ENCODE results near the gene TRPV2. TPM values are rescaled to one million over a fixed set of nuclear protein-coding genes. Genes with fewer than 3 reads are reported as not detected.

Gene TRPV2
- total and polyA plus RNA-seq, 9 of the 15 experiments (the other 6 are each of a cell fraction or from before 2014, with no cell fraction given), result 10.0 to 97.5 (median 30.3) TPM

- TF ChIP-seq AFF4 (CRISPR knock-in tag; IDR thresholded peaks at IDR 0.05), result peak; percentile 65; the same call in 1 of the 2 replicates
- no peak for TF ChIP-seq CEBPZ (IDR thresholded peaks at IDR 0.05; ENCODE audit: borderline replicate concordance, low read depth, low read length)
- no peak for TF ChIP-seq POLR3G (IDR thresholded peaks at IDR 0.05; ENCODE audit: extremely low read depth, insufficient read length, insufficient replicate concordance)
- TF ChIP-seq ZNF347 (CRISPR knock-in tag; IDR thresholded peaks at IDR 0.05; ENCODE audit: low read depth), result no peak
- TF ChIP-seq CBFA2T3 (IDR thresholded peaks at IDR 0.05), result peak; percentile 2; the same call in 1 of the 2 replicates
- TF ChIP-seq RBM22 (IDR thresholded peaks at IDR 0.05; ENCODE audit: low read depth, low read length, poor library complexity, severe bottlenecking), result peak; percentile 93
- TF ChIP-seq NR4A1 (CRISPR knock-in tag; IDR thresholded peaks at IDR 0.05), result no peak
- TF ChIP-seq NR4A1 (tag; IDR thresholded peaks at IDR 0.05), result no peak
- TF ChIP-seq ZKSCAN1 (IDR thresholded peaks at IDR 0.05; ENCODE audit: low read depth, low read length), result 0 out of 2 replicates have a peak, but pooled peaks have one; percentile 17
- no peak for TF ChIP-seq MCM3 (IDR thresholded peaks at IDR 0.05)
- 0 out of 2 replicates have a peak, but pooled peaks have one; percentile 12 for TF ChIP-seq NR1H2 (CRISPR knock-in tag; IDR thresholded peaks at IDR 0.05)
- no peak for TF ChIP-seq ATF4 (CRISPR knock-in tag; IDR thresholded peaks at IDR 0.05)
- peak; percentile 89 to 91 for TF ChIP-seq MNT (conservative IDR thresholded peaks at IDR 0.05)
- TF ChIP-seq TAF9B (IDR thresholded peaks at IDR 0.05; ENCODE audit: partially characterized antibody), result peak; percentile 86
- 0 out of 2 replicates have a peak, but pooled peaks have one; percentile 72 for TF ChIP-seq ZFPM2 (CRISPR knock-in tag; IDR thresholded peaks at IDR 0.05)
- TF ChIP-seq TCF7L2 (IDR thresholded peaks at IDR 0.05; ENCODE audit: low read depth, low read length), result peak; percentile 97
- no peak for TF ChIP-seq RBM39 (optimal IDR thresholded peaks at IDR 0.05; ENCODE audit: low read depth, low read length)
- TF ChIP-seq EGR1 (conservative IDR thresholded peaks at IDR 0.05), result peak; percentile 12; the same call in 1 of the 2 replicates
Observed at GRCh38 chr17:16438557-16439302, 23.4 kb downstream of the TRPV2 start (continued).
